HepG2 (cell line): Measurements from ENCODE around the gene ZC3H4. TPM values are rescaled to one million over a fixed set of nuclear protein-coding genes. Genes with fewer than 3 reads are reported as not detected.

Experiments used
- AHDC1 ChIP-seq: sonication (generic); formaldehyde crosslinking; IDR thresholded peaks from 2 replicates; pipeline ENCODE4 v1.5.1; 2020; ENCODE audit warnings: mild to moderate bottlenecking, missing genetic modification reagents, borderline replicate concordance
- ARNTL ChIP-seq: sonication (generic); formaldehyde crosslinking; IDR thresholded peaks from 2 replicates; pipeline ENCODE4 v1.4.0; 2020; ENCODE audit warnings: mild to moderate bottlenecking, missing genetic modification reagents
- DR1 ChIP-seq: sonication (generic); formaldehyde crosslinking; IDR thresholded peaks from 2 replicates; pipeline ENCODE4 v1.8.0; 2021; ENCODE audit warnings: mild to moderate bottlenecking, missing genetic modification reagents, inconsistent platforms
- HDAC1 ChIP-seq: sonication (generic); formaldehyde crosslinking; IDR thresholded peaks from 2 replicates; pipeline ENCODE4 v1.5.1; 2020; ENCODE audit warnings: mild to moderate bottlenecking, missing genetic modification reagents
- MAFF ChIP-seq: IDR thresholded peaks from 2 replicates; pipeline ENCODE4 v1.6.1; 2011; ENCODE audit warnings: low read depth, low read length, improper control_type of control experiment
- NR2F6 ChIP-seq, 2 experiments: IDR thresholded peaks; 2 replicates each; pipeline ENCODE4 v1.6.1; 2016; ENCODE audit warnings: antibody characterized with exemption in 1 of 2, mild to moderate bottlenecking in 1 of 2
- RFX3 ChIP-seq: IDR thresholded peaks from 2 replicates; pipeline ENCODE4 v1.6.1; 2016; ENCODE audit warnings: missing biosample characterization, missing genetic modification reagents
- SAP130 ChIP-seq: IDR thresholded peaks from 2 replicates; pipeline ENCODE4 v1.6.1; 2016; ENCODE audit warnings: low read depth
- SMARCE1 ChIP-seq: fragments of 450-650 bp; IDR thresholded peaks from 2 replicates; pipeline ENCODE4 v1.6.1; 2017; ENCODE audit warnings: borderline replicate concordance
- SRF ChIP-seq: IDR thresholded peaks from 2 replicates; pipeline ENCODE4 v1.6.1; 2011; ENCODE audit warnings: mild to moderate bottlenecking, low read depth, low read length, moderate library complexity
- THRA ChIP-seq: sonication (generic); formaldehyde crosslinking; IDR thresholded peaks from 2 replicates; pipeline ENCODE4 v1.4.0; 2020; ENCODE audit warnings: missing genetic modification reagents, borderline replicate concordance
- ZNF253 ChIP-seq: sonication (generic); formaldehyde crosslinking; IDR thresholded peaks from 2 replicates; pipeline ENCODE4 v1.8.0; 2022; ENCODE audit warnings: mild to moderate bottlenecking, missing genetic modification reagents, borderline replicate concordance
- ZNF275 ChIP-seq: sonication (generic); formaldehyde crosslinking; IDR thresholded peaks from 2 replicates; pipeline ENCODE4 v1.8.0; 2022; ENCODE audit warnings: missing genetic modification reagents, mild to moderate bottlenecking, inconsistent platforms, borderline replicate concordance
- ZNF431 ChIP-seq: sonication (generic); formaldehyde crosslinking; IDR thresholded peaks from 2 replicates; pipeline ENCODE4 v1.9.0; 2022; ENCODE audit warnings: missing genetic modification reagents, low read depth, mild to moderate bottlenecking, borderline replicate concordance
- ZNF576 ChIP-seq: sonication (generic); formaldehyde crosslinking; IDR thresholded peaks from 2 replicates; pipeline ENCODE4 v1.4.0; 2020; ENCODE audit warnings: mild to moderate bottlenecking, missing genetic modification reagents
- ZNF737 ChIP-seq: sonication (generic); formaldehyde crosslinking; IDR thresholded peaks from 2 replicates; pipeline ENCODE4 v1.5.0; 2020; ENCODE audit warnings: missing genetic modification reagents, mild to moderate bottlenecking, borderline replicate concordance
- ZNF773 ChIP-seq: sonication (generic); formaldehyde crosslinking; IDR thresholded peaks from 2 replicates; pipeline ENCODE4 v1.4.0; 2020; ENCODE audit warnings: missing genetic modification reagents, borderline replicate concordance
- ZUFSP ChIP-seq: sonication (generic); formaldehyde crosslinking; IDR thresholded peaks from 2 replicates; pipeline ENCODE4 v1.9.0; 2021; ENCODE audit warnings: missing genetic modification reagents, mild to moderate bottlenecking, borderline replicate concordance
- polyA plus RNA-seq, 8 experiments: library from polyadenylated mRNA; depleted of rRNA in 3 of 8; stranded (reverse) in 7 of 8; unstranded in 1 of 8; fragments of >200 nt; fragmentation: Illumina TruSeq in 4 of 8; extraction: Trizol in 4 of 8; gene quantifications; 2 replicates each; pipeline versions ENCODE4 v1.2.1 to v1.2.3, GENCODE V29; 2011 to 2016; ENCODE audit warnings: low read depth in 4 of 8, missing spikeins in 1 of 8, mixed read lengths in 1 of 8; ENCODE audit not compliant: insufficient read depth in 1 of 8
- total RNA-seq, 5 experiments: library from RNA; depleted of rRNA; stranded (reverse); fragments of >200 nt; fragmentation: Illumina TruSeq; extraction: Trizol; gene quantifications; 2 replicates each; pipeline ENCODE4 v1.2.3, GENCODE V29; 2016; ENCODE audit warnings: low read depth in 1 of 5

Gene ZC3H4
- total and polyA plus RNA-seq, 2 of the 13 experiments (the other 11 are each of a cell fraction or from before 2014, with no cell fraction given) = 1.8 to 10.7 TPM

GRCh38 chr19:47112997-47113849 is at the start of gene ZC3H4 (continued):
- TF ChIP-seq ZUFSP (CRISPR knock-in tag) (no peak), ZNF253 (CRISPR knock-in tag) (no peak), HDAC1 (CRISPR knock-in tag) (peak; percentile 72), ARNTL (CRISPR knock-in tag) (peak; percentile 98), DR1 (CRISPR knock-in tag) (peak; percentile 90), SAP130 (CRISPR knock-in tag) (peak; percentile 76), ZNF431 (CRISPR knock-in tag) (no peak), ZNF773 (no peak), RFX3 (CRISPR knock-in tag) (no peak), NR2F6 (IDR thresholded peaks at IDR 0.05) (no peak), NR2F6 (CRISPR knock-in tag; IDR thresholded peaks at IDR 0.05) (peak; percentile 58; the same call in 1 of the 2 replicates), SRF (peak; percentile 37; the same call in 1 of the 2 replicates), ZNF576 (peak; percentile 16; the same call in 1 of the 2 replicates), ZNF275 (peak; percentile 42; the same call in 1 of the 2 replicates), ZNF737 (CRISPR knock-in tag) (no peak), AHDC1 (0 out of 2 replicates have a peak, but pooled peaks have one; percentile 15), MAFF (no peak), SMARCE1 (no peak), THRA (no peak; the same call in 1 of the 2 replicates)
